Skeletal muscle cell (primary cell): ENCODE measurements around the gene SUPT20HL2.
"Not testable (repeated sequence)": the region's sequence is repeated elsewhere in the genome, so short reads cannot be mapped to it uniquely, and the experiment has no call there.

Experiments
- DNase-seq: peaks from one replicate; pipeline ENCODE4 v3.0.0-alpha.2; 2010; ENCODE audit warnings: low read depth
- H3K4me3 ChIP-seq: 2 replicates; pipeline ENCODE4 v1.5.1; 2011; ENCODE audit warnings: low read depth, mild to moderate bottlenecking, control low read depth, low read length, moderate library complexity

The SUPT20HL2 gene

DNA sequence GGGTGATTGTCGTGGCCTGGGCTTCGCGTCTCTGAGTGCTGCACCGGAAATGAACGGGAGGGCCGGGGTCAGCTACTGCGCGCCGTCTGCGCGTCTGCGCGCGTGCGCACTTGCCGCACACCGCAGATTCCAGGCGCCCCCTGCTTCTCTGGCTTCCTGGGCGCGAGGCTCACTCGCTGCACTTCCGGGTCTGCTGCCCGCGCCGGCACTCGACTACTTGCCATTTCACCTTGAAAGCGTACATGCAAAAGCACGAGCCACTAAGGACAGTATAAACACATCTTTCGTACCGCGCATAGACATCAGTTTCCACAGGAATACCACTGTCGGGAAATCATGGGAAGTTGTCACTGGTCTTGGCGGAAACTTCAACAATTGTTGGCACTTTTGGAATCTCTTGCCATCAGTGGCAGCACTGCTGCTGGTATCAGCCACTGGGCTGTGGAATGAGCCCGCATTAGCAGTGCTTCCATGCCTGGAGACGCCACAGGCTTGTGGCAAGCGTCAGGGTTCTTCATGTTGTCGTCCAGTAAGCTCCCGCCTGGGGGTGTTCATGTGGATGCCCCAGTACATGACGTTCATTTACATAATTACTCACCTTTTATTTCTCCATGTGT, at the start of gene SUPT20HL2:
TSS of gene SUPT20HL2 (minus strand) at position 51 of the 617 bp plus-strand sequence. CDS start 754 bp downstream, outside the sequence.
- no peak within 1 kb of the TSS for H3K4me3 ChIP-seq
- DNase-seq, result no peak

GRCh38 chrX:24362089-24362745, 48.3 kb upstream of the SUPT20HL2 start:
- not testable (repeated sequence) for DNase-seq, H3K4me3 ChIP-seq

GRCh38 chrX:24360272-24360671, 46.4 kb upstream of the SUPT20HL2 start, which contains the start of gene SUPT20HL1:
SUPT20HL1 (plus strand) TSS chrX:24360639; CDS start chrX:24362761, 2,122 bp downstream.
- no peak within 1 kb of the TSS for H3K4me3 ChIP-seq
- no peak for DNase-seq

DNA sequence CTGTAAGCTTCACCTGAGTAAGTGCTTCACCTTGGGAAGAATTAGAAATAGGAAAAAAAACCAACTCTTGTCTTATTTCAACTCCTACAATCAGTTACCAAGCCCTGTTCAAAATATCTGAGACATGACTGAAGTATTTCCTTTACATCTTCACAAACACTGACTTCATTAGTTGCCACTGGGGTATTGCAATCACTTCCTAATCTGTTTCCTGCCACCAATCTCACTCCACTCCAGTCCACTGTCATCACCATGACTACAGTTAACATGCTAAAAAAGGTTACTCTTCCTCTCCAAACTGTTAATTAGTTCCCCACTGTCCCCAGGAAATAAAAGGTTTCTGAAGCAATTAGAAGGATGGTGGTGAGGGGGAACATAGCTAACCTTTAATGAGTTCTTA, 43.2 kb upstream of the SUPT20HL2 start:
- H3K4me3 ChIP-seq, result no peak overlapping the region
- DNase-seq, result no peak

DNA sequence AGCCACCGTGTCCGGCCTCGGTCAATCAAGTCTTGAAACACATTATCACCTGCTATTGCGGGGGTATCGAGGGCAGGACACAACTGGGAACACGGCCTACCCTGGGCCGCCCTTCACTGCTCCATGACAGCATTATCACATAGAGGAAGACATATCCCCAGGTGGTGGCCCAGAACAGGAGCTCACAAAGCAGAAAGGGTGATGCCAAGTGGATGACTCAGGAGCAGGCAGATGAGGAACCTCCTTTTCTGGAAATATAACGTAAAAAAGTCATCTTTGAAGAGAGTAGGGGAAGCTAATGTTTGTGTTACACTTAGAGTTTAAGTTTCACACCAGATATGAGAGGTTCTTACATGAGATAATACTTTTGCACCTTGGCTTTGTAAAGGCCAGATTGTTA, 41.2 kb upstream of the SUPT20HL2 start:
- DNase-seq, result no peak
- no peak overlapping the region for H3K4me3 ChIP-seq

- no peak overlapping the region for H3K4me3 ChIP-seq
- DNase-seq, result no peak
These were observed 36.3 kb upstream of the SUPT20HL2 start for GRCh38 chrX:24350217-24350616.

- no peak overlapping the region for H3K4me3 ChIP-seq
- no peak for DNase-seq
These were observed 34.0 kb upstream of the SUPT20HL2 start for GRCh38 chrX:24347881-24348280.

DNA sequence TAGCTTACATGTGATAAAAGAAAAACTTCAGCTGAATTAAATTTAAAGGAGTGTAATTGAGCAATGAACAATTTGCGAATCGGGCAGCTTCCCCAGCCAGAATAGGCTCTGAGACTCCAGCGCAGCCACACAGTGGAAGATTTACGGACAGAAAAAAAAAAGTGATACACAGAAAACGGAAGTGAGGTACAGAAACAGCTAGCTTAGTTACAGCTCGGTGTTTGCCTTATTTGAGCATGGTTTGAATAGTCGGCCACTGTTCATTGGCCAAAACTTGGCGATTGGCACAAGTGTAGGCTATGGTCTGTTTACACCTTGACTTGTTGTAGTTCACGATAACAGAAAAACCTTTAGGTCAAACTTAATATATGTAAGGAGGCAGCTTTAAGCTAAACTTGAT, 29.9 kb upstream of the SUPT20HL2 start:
- no peak for DNase-seq
- no peak overlapping the region for H3K4me3 ChIP-seq

- no peak overlapping the region for H3K4me3 ChIP-seq
- DNase-seq, result peak; percentile 17
These were observed 27.9 kb upstream of the SUPT20HL2 start for GRCh38 chrX:24341795-24342194.

DNA sequence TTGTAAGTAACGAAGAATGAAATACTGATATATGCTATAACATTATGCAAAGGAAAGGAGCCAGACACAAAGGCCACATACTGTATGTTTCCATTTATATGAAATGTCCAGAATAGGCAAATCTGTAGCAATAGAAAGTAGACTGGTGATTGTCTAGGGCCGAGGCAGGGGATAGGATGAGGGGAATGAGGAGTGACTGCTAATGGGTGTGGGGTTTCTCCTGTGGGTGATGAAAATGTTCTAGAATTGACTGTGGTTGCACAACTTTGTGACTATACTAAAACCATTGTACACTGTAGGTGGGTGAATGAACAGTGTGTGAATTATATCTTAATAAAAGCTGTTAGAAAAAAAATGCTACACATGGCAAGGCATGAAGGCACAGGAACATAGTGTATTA, 26.6 kb upstream of the SUPT20HL2 start:
- H3K4me3 ChIP-seq, result no peak overlapping the region
- DNase-seq, result no peak

- no peak overlapping the region for H3K4me3 ChIP-seq
- no peak for DNase-seq
These were observed 26.0 kb upstream of the SUPT20HL2 start for GRCh38 chrX:24339911-24340310.

DNA sequence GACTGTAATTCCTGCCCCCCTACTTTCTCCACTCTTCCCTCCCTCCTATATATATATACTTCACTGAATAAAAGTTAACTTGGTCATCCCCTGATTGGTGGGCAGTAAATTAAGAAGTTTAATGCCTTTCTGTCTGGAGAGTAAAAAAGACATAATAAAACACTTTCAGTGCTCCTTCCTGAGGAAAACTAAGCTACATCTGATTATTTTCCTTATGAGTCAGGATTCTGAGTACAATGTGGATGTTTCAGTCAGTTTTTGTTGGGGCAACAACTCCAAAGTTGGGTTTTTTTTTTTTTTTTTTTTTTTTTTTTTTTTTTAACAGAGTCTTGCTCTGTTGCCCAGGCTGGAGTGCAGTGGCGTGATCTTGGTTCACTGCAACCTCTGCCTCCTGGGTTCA, 22.0 kb upstream of the SUPT20HL2 start:
- no peak for DNase-seq
- no peak overlapping the region for H3K4me3 ChIP-seq

- H3K4me3 ChIP-seq, result no peak overlapping the region
- no peak for DNase-seq
These were observed 20.6 kb upstream of the SUPT20HL2 start for GRCh38 chrX:24334461-24334860.

- no peak overlapping the region for H3K4me3 ChIP-seq
- no peak for DNase-seq
These were observed 19.5 kb upstream of the SUPT20HL2 start for GRCh38 chrX:24333371-24333770.

- no peak overlapping the region for H3K4me3 ChIP-seq
- no peak for DNase-seq
These were observed 19.0 kb upstream of the SUPT20HL2 start for GRCh38 chrX:24332878-24333277.

DNA sequence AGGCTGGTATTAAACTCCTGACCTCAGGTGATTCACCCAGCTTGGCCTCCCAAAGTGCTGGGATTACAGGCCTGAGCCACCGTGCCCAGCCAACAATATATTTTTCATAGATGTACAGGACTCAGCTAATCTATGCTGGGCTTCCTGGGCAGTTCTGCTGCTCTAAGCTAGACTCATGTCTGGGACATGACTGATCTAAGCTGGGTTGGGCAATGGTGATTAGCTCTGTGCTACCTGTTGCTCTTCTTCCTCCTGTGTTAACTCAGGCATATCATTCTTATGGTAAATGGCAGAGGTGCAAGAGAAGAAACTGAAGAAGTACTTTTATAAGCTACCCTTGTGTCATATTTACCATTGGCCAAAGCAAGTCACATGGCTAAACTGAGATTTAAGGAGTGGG, 11.4 kb upstream of the SUPT20HL2 start:
- DNase-seq, result no peak
- no peak overlapping the region for H3K4me3 ChIP-seq

- no peak overlapping the region for H3K4me3 ChIP-seq
- DNase-seq, result no peak
These were observed 8.0 kb upstream of the SUPT20HL2 start for GRCh38 chrX:24321741-24322395.

- no peak for DNase-seq
- no peak overlapping the region for H3K4me3 ChIP-seq
These were observed 3.7 kb upstream of the SUPT20HL2 start for GRCh38 chrX:24317567-24317966.

DNA sequence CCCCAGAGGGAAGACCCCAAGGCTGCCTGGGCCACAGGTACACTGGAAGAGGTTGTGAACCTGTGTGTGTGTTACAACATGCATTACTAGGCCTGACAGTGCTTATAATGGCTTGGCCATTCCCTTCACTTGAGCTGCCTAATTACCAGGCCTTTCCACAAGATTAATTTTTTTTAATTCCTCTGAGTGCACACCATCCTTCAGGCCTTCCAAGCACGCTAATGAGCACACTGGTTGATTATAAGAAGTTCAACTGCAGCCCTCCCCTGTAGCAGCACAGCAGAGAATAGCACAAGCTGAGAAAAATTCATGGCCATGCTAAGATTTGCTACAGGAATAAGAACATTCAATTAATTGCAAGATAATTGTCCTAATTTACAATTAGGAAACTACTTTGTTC, 2.2 kb upstream of the SUPT20HL2 start:
- DNase-seq, result no peak
- H3K4me3 ChIP-seq, result no peak overlapping the region

- not testable (repeated sequence) for DNase-seq, H3K4me3 ChIP-seq
These were observed 1.6 kb downstream of the SUPT20HL2 start for GRCh38 chrX:24312249-24312607.
